ENCODE measurements around the gene TSEN15. TPM values are rescaled to one million over a fixed set of nuclear protein-coding genes. Genes with fewer than 3 reads are reported as not detected.

Gene TSEN15
- total and polyA plus RNA-seq, 2 of the 13 experiments (the other 11 are each of a cell fraction or from before 2014, with no cell fraction given), result 25.6 to 35.8 TPM

DNA sequence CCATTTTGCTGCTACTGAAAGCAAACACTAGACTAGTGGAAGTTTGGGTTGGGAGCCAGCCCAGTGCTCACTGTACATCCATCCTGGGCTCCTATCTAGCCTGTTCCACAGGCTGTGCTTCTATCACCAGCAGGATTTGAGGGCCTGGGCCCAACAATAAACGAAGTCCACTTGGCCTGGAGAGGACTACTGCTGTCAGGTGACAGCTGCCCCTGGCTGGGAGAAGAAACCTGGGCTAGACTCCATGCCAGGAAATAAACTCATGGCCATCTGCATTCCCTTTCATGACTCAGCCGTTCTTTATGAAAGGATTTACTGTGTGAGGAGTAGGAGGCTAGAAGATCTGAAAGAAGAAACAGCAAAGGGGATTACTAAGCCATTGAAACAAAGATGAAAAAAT lies 49.5 kb upstream of the TSEN15 start (continued):
- TF ChIP-seq, protein P1, sequence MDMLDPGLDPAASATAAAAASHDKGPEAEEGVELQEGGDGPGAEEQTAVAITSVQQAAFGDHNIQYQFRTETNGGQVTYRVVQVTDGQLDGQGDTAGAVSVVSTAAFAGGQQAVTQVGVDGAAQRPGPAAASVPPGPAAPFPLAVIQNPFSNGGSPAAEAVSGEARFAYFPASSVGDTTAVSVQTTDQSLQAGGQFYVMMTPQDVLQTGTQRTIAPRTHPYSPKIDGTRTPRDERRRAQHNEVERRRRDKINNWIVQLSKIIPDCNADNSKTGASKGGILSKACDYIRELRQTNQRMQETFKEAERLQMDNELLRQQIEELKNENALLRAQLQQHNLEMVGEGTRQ (IDR thresholded peaks at IDR 0.05; ENCODE audit: low read depth, low read length), result no peak
- TF ChIP-seq, protein P1 (CRISPR knock-in tag; IDR thresholded peaks at IDR 0.05; ENCODE audit: borderline replicate concordance), result no peak; the same call in 1 of the 2 replicates
- TF ChIP-seq, protein P2, sequence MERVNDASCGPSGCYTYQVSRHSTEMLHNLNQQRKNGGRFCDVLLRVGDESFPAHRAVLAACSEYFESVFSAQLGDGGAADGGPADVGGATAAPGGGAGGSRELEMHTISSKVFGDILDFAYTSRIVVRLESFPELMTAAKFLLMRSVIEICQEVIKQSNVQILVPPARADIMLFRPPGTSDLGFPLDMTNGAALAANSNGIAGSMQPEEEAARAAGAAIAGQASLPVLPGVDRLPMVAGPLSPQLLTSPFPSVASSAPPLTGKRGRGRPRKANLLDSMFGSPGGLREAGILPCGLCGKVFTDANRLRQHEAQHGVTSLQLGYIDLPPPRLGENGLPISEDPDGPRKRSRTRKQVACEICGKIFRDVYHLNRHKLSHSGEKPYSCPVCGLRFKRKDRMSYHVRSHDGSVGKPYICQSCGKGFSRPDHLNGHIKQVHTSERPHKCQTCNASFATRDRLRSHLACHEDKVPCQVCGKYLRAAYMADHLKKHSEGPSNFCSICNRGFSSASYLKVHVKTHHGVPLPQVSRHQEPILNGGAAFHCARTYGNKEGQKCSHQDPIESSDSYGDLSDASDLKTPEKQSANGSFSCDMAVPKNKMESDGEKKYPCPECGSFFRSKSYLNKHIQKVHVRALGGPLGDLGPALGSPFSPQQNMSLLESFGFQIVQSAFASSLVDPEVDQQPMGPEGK (CRISPR knock-in tag; IDR thresholded peaks at IDR 0.05), result no peak
- TF ChIP-seq SAP130 (CRISPR knock-in tag; IDR thresholded peaks at IDR 0.05; ENCODE audit: low read depth), result peak; percentile 69
- no peak for TF ChIP-seq ZNF33B (CRISPR knock-in tag; IDR thresholded peaks at IDR 0.05)
- TF ChIP-seq SNAPC2 (CRISPR knock-in tag; IDR thresholded peaks at IDR 0.05), result no peak
- TF ChIP-seq ZBTB7A (CRISPR knock-in tag; IDR thresholded peaks at IDR 0.05), result no peak
- TF ChIP-seq ZFY (CRISPR knock-in tag; IDR thresholded peaks at IDR 0.05), result peak; percentile 72
- TF ChIP-seq MAZ (IDR thresholded peaks at IDR 0.05; ENCODE audit: borderline replicate concordance, low read depth, low read length), result no peak
- no peak for TF ChIP-seq MAZ (CRISPR knock-in tag; IDR thresholded peaks at IDR 0.05; ENCODE audit: low read depth)
- TF ChIP-seq, protein P3, sequence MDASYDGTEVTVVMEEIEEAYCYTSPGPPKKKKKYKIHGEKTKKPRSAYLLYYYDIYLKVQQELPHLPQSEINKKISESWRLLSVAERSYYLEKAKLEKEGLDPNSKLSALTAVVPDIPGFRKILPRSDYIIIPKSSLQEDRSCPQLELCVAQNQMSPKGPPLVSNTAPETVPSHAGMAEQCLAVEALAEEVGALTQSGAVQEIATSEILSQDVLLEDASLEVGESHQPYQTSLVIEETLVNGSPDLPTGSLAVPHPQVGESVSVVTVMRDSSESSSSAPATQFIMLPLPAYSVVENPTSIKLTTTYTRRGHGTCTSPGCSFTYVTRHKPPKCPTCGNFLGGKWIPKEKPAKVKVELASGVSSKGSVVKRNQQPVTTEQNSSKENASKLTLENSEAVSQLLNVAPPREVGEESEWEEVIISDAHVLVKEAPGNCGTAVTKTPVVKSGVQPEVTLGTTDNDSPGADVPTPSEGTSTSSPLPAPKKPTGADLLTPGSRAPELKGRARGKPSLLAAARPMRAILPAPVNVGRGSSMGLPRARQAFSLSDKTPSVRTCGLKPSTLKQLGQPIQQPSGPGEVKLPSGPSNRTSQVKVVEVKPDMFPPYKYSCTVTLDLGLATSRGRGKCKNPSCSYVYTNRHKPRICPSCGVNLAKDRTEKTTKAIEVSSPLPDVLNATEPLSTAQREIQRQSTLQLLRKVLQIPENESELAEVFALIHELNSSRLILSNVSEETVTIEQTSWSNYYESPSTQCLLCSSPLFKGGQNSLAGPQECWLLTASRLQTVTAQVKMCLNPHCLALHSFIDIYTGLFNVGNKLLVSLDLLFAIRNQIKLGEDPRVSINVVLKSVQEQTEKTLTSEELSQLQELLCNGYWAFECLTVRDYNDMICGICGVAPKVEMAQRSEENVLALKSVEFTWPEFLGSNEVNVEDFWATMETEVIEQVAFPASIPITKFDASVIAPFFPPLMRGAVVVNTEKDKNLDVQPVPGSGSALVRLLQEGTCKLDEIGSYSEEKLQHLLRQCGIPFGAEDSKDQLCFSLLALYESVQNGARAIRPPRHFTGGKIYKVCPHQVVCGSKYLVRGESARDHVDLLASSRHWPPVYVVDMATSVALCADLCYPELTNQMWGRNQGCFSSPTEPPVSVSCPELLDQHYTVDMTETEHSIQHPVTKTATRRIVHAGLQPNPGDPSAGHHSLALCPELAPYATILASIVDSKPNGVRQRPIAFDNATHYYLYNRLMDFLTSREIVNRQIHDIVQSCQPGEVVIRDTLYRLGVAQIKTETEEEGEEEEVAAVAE (CRISPR knock-in tag; IDR thresholded peaks at IDR 0.05; ENCODE audit: borderline replicate concordance), result no peak
- no peak for TF ChIP-seq SIN3A (IDR thresholded peaks at IDR 0.05; ENCODE audit: borderline replicate concordance, low read depth, low read length)
- TF ChIP-seq CBX1 (IDR thresholded peaks at IDR 0.05; ENCODE audit: low read depth), result no peak
- TF ChIP-seq EED (CRISPR knock-in tag; IDR thresholded peaks at IDR 0.05), result no peak
- no peak for TF ChIP-seq TAF15 (IDR thresholded peaks at IDR 0.05; ENCODE audit: low read depth, low read length, poor library complexity, severe bottlenecking)
- TF ChIP-seq ZIK1 (CRISPR knock-in tag; IDR thresholded peaks at IDR 0.05; ENCODE audit: borderline replicate concordance, low read depth), result no peak
- no peak for TF ChIP-seq FIP1L1 (IDR thresholded peaks at IDR 0.05; ENCODE audit: borderline replicate concordance, insufficient read depth, low read depth, low read length)
- no peak for TF ChIP-seq HMGA1 (CRISPR knock-in tag; conservative IDR thresholded peaks at IDR 0.05)
- TF ChIP-seq, protein P4, sequence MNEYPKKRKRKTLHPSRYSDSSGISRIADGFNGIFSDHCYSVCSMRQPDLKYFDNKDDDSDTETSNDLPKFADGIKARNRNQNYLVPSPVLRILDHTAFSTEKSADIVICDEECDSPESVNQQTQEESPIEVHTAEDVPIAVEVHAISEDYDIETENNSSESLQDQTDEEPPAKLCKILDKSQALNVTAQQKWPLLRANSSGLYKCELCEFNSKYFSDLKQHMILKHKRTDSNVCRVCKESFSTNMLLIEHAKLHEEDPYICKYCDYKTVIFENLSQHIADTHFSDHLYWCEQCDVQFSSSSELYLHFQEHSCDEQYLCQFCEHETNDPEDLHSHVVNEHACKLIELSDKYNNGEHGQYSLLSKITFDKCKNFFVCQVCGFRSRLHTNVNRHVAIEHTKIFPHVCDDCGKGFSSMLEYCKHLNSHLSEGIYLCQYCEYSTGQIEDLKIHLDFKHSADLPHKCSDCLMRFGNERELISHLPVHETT (CRISPR knock-in tag; conservative IDR thresholded peaks at IDR 0.05), result no peak
- no peak for TF ChIP-seq ZNF674 (CRISPR knock-in tag; IDR thresholded peaks at IDR 0.05; ENCODE audit: low read depth)
- no peak for TF ChIP-seq ZNF563 (CRISPR knock-in tag; IDR thresholded peaks at IDR 0.05)
- no peak for TF ChIP-seq DNMT3B (CRISPR knock-in tag; conservative IDR thresholded peaks at IDR 0.05)

Measured in HepG2 (cell line).